Colonic mucosa (tissue), 4 donors: ENCODE measurements around the gene TECPR2. TPM values are rescaled to one million over a fixed set of nuclear protein-coding genes. Genes with fewer than 3 reads are reported as not detected.

Source experiments
- DNase-seq: peaks from one replicate; pipeline ENCODE4 v3.0.0-alpha.2; 2020
- H3K27ac ChIP-seq: fragments of 200-600 bp; one replicate; pipeline ENCODE4 v1.8.0; 2021
- H3K27me3 ChIP-seq: fragments of 200-600 bp; one replicate; pipeline ENCODE4 v1.8.0; 2021
- H3K36me3 ChIP-seq: fragments of 200-600 bp; one replicate; pipeline ENCODE4 v1.8.0; 2021
- H3K4me1 ChIP-seq: fragments of 200-600 bp; one replicate; pipeline ENCODE4 v1.8.0; 2021; ENCODE audit warnings: mild to moderate bottlenecking
- H3K4me3 ChIP-seq: fragments of 200-600 bp; one replicate; pipeline ENCODE4 v1.8.0; 2021
- H3K9ac ChIP-seq, 2 donors: one replicate each; pipeline ENCODE4 v1.7.0; 2013; ENCODE audit warnings: control low read depth in 2 of 2, low read depth in 2 of 2, low read length in 2 of 2
- H3K9me3 ChIP-seq: fragments of 200-600 bp; one replicate; pipeline ENCODE4 v1.8.0; 2021
- CTCF ChIP-seq: fragments of 200-600 bp; IDR thresholded peaks from one replicate; pipeline ENCODE4 v1.8.0; 2022; ENCODE audit warnings: antibody characterized with exemption, mild to moderate bottlenecking
- intact Hi-C: fragments of 100-400 bp; cut with DNase I; formaldehyde crosslinking; loops from one replicate; pipeline ENCODE4 v1.14.1; 2022
- total RNA-seq, 2 donors: library from RNA; stranded (reverse); fragmentation: NEBNext Ultra II Directional in 1 of 2; extraction: Animal tissue kit (Norgen Biotek cat#: 25700) in 1 of 2; gene quantifications; one replicate each; pipeline ENCODE4 v1.2.1, GENCODE V29; 2021
- donor health status: healthy.
- donor health status: DM: no; HTN: no; CAD: no.
- donor health status: DM: no; HTN: no; CAD: no.

Gene TECPR2
- total RNA-seq, 2 donors from 2014 or later: 16.5 to 18.2 TPM

GRCh38 chr14:102499401-102500157 is 136.8 kb downstream of the TECPR2 start:
- H3K27ac ChIP-seq: peak overlapping the region; percentile 44
- no peak overlapping the region for H3K4me3 ChIP-seq
- no peak overlapping the region for H3K9ac ChIP-seq
- intact Hi-C loops: no loop called here
- TF ChIP-seq CTCF: no peak
- H3K9me3 ChIP-seq: no peaks in the 10 kb centered on the region
- H3K36me3 ChIP-seq: no peaks in the 10 kb centered on the region
- no peak for DNase-seq
- H3K27me3 ChIP-seq: no peaks in the 10 kb centered on the region
- no peaks in the 10 kb centered on the region for H3K4me1 ChIP-seq

GRCh38 chr14:102500158-102500662 is 137.5 kb downstream of the TECPR2 start:
- intact Hi-C loops: no loop called here
- H3K9ac ChIP-seq: no peak overlapping the region
- no peak for DNase-seq

GRCh38 chr14:102500713-102501112 is 138.0 kb downstream of the TECPR2 start:
- Histone ChIP-seq H3K36me3 (no peaks in the 10 kb centered on the region), H3K4me1 (no peaks in the 10 kb centered on the region), H3K4me3 (no peak overlapping the region), H3K27ac (peak overlapping the region; percentile 44), H3K9me3 (no peaks in the 10 kb centered on the region), H3K9ac (no peak overlapping the region), H3K27me3 (no peaks in the 10 kb centered on the region)
- no peak for DNase-seq
- intact Hi-C loops: no loop called here
- no peak for TF ChIP-seq CTCF

More at GRCh38 chr14:102500158-102500662, 137.5 kb downstream of the TECPR2 start:
- TF ChIP-seq CTCF: no peak
- Histone ChIP-seq H3K4me1 (no peaks in the 10 kb centered on the region), H3K36me3 (no peaks in the 10 kb centered on the region), H3K4me3 (no peak overlapping the region), H3K27me3 (no peaks in the 10 kb centered on the region), H3K27ac (peak overlapping the region; percentile 44), H3K9me3 (no peaks in the 10 kb centered on the region)

- DNase-seq: no peak
- Histone ChIP-seq H3K27ac (no peak overlapping the region), H3K4me3 (no peak overlapping the region), H3K4me1 (no peaks in the 10 kb centered on the region), H3K9ac (no peak overlapping the region), H3K27me3 (no peaks in the 10 kb centered on the region), H3K36me3 (no peaks in the 10 kb centered on the region), H3K9me3 (no peaks in the 10 kb centered on the region)
- intact Hi-C loops: no loop called here
- TF ChIP-seq CTCF: no peak
These were observed 139.1 kb downstream of the TECPR2 start for GRCh38 chr14:102501751-102502315.

GRCh38 chr14:102502571-102502970 is 139.8 kb downstream of the TECPR2 start:
- Histone ChIP-seq H3K36me3 (no peaks in the 10 kb centered on the region), H3K9ac (no peak overlapping the region), H3K4me1 (no peaks in the 10 kb centered on the region), H3K27ac (no peak overlapping the region), H3K9me3 (no peaks in the 10 kb centered on the region), H3K4me3 (no peak overlapping the region), H3K27me3 (no peaks in the 10 kb centered on the region)
- no peak for TF ChIP-seq CTCF
- DNase-seq: no peak
- intact Hi-C loops: no loop called here
